Measurements from ENCODE around the gene SH3GL3. TPM values are rescaled to one million over a fixed set of nuclear protein-coding genes. Genes with fewer than 3 reads are reported as not detected.
A peak's percentile ranks its signal among the peaks of the same experiment; 100 is the strongest.

The SH3GL3 gene
- total and polyA plus RNA-seq, 2 of the 4 experiments (the other 2 are of a cell fraction), result not detected

DNA sequence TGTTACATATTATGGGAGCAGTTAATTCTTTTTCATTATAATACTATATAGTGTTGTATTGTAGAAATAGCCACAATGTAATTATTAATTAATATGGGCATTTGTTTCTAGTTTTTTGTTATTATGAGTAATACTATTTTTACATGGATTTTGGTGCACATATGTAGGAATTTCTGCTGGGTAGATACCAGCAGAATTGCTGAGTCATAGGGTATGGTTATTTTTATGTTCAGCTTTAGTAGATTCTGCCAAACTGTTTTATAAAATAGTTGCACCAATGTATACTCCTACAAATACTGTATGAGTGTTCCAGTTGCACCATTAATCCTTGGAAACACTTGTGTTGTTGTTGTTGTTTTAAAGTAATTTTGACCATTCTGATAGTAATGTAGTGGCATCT, 91.5 kb downstream of the SH3GL3 start:
- Histone ChIP-seq H4K91ac (ENCODE audit: insufficient read depth, low read depth, low read length) (no peak overlapping the region), H3K27ac (ENCODE audit: insufficient read depth, low read length) (no peak overlapping the region), H3K14ac (replicated peaks; ENCODE audit: low read depth, low read length) (no peak overlapping the region), H2AK5ac (ENCODE audit: low read depth, low read length) (no peak overlapping the region), H2AFZ (replicated peaks; ENCODE audit: low read length, poor library complexity) (no peak overlapping the region), H3K79me1 (ENCODE audit: low read depth in 1 of 2, low read length in 2 of 2) (no peaks in the 10 kb centered on the region), H3K4me3 (ENCODE audit: insufficient read depth, low read depth, low read length) (no peak overlapping the region), H3K18ac (ENCODE audit: low read depth, low read length) (no peak overlapping the region), H3K9me1 (ENCODE audit: insufficient read depth, low read length) (no peaks in the 10 kb centered on the region), H3K36me3 (ENCODE audit: control insufficient read depth, insufficient read depth, low read length) (no peaks in the 10 kb centered on the region), H2BK5ac (ENCODE audit: low read depth, low read length, poor library complexity, severe bottlenecking) (no peak overlapping the region), H2BK120ac (ENCODE audit: low read depth, low read length) (no peak overlapping the region), H2BK20ac (ENCODE audit: low read depth, low read length) (no peak overlapping the region), H3K27me3 (ENCODE audit: control insufficient read depth, insufficient read depth, low read length) (no peaks in the 10 kb centered on the region), H2AK9ac (replicated peaks; ENCODE audit: low read depth, low read length, poor library complexity) (no peak overlapping the region), H2BK15ac (ENCODE audit: low read depth, low read length) (no peak overlapping the region), H4K8ac (ENCODE audit: low read depth in 2 of 2, low read length in 2 of 2) (no peak overlapping the region), H3K4me2 (ENCODE audit: low read depth, low read length) (no peak overlapping the region), H4K20me1 (ENCODE audit: insufficient read depth, low read length) (no peaks in the 10 kb centered on the region), H3K9me3 (ENCODE audit: control insufficient read depth, insufficient read depth, low read length) (no peaks in the 10 kb centered on the region), H3K9ac (ENCODE audit: low read depth, low read length) (no peak overlapping the region), H3K23ac (ENCODE audit: low read depth, low read length) (no peak overlapping the region), H3K56ac (ENCODE audit: extremely low read depth, insufficient read depth, low read length) (no peak overlapping the region), H4K5ac (ENCODE audit: low read depth, low read length) (no peak overlapping the region), H3K4me1 (ENCODE audit: control insufficient read depth, insufficient read depth, low read length) (no peaks in the 10 kb centered on the region), H3K4ac (ENCODE audit: low read depth, low read length) (no peak overlapping the region)
- intact Hi-C loops (cut with micrococcal nuclease), result no loop called here
- BruUV-seq (replicated peaks), result no TSS peak
- no peak for DNase-seq
- ATAC-seq (ENCODE audit: low read depth), result no peak
- CTCF ChIA-PET, result no interaction called here
- in situ Hi-C loops (cut with MboI; ENCODE audit: low sequenced_read_pairs), result no loop called here
- POLR2A ChIA-PET (ENCODE audit: unreplicated experiment), result no interaction called here
- dilution Hi-C loops (cut with HindIII; ENCODE audit: low sequenced_read_pairs, unreplicated experiment), result no loop called here
- TF ChIP-seq ELK1 (IDR thresholded peaks at IDR 0.05; ENCODE audit: borderline replicate concordance, low read depth, low read length) (no peak), SMC3 (IDR thresholded peaks at IDR 0.05; ENCODE audit: low read depth, low read length) (no peak), NFE2L2 (IDR thresholded peaks at IDR 0.05; ENCODE audit: low read depth, low read length) (peak; percentile 87), CHD1 (IDR thresholded peaks at IDR 0.05; ENCODE audit: low read depth, low read length) (no peak), MAFK (IDR thresholded peaks at IDR 0.05; ENCODE audit: low read depth, low read length) (peak; percentile 40; the same call in 1 of the 2 replicates)
